DOHH2 (cell line): Measurements from ENCODE around the gene JARID2.

Experiments used
- H3F3A ChIP-seq: fragments of 200-600 bp; sonication (generic), shearing (Covaris generic); 2 replicates; pipeline ENCODE4 v1.6.0; 2016; ENCODE audit warnings: antibody characterized with exemption, mild to moderate bottlenecking; ENCODE audit not compliant: control insufficient read depth, insufficient read depth
- H3K27ac ChIP-seq: fragments of 200-600 bp; sonication (generic); 2 replicates; pipeline ENCODE4 v1.5.1; 2014; ENCODE audit warnings: low read depth, mild to moderate bottlenecking, low read length, moderate library complexity
- H3K27me3 ChIP-seq: fragments of 200-600 bp; sonication (generic); 2 replicates; pipeline ENCODE4 v1.6.1; 2014; ENCODE audit warnings: mild to moderate bottlenecking, low read length, mixed read lengths; ENCODE audit not compliant: control insufficient read depth
- H3K36me3 ChIP-seq: fragments of 200-600 bp; sonication (generic); 2 replicates; pipeline ENCODE4 v1.6.1; 2014; ENCODE audit warnings: mild to moderate bottlenecking, low read length, moderate library complexity, mixed read lengths; ENCODE audit not compliant: control insufficient read depth
- H3K4me1 ChIP-seq: fragments of 200-600 bp; sonication (generic); 2 replicates; pipeline ENCODE4 v1.6.1; 2014; ENCODE audit warnings: mild to moderate bottlenecking, low read length, mixed read lengths; ENCODE audit not compliant: control insufficient read depth
- H3K4me2 ChIP-seq: fragments of 200-600 bp; sonication (generic); 2 replicates; pipeline ENCODE4 v1.6.0; 2014; ENCODE audit warnings: mild to moderate bottlenecking, low read length, moderate library complexity
- H3K4me3 ChIP-seq: fragments of 200-600 bp; sonication (generic); 2 replicates; pipeline ENCODE4 v1.5.1; 2014; ENCODE audit warnings: mild to moderate bottlenecking, low read length, mixed read lengths
- H3K79me2 ChIP-seq: fragments of 200-600 bp; sonication (generic); 2 replicates; pipeline ENCODE4 v1.6.1; 2014; ENCODE audit warnings: mild to moderate bottlenecking, low read length, mixed read lengths; ENCODE audit not compliant: control insufficient read depth
- H3K9me2 ChIP-seq: fragments of 200-600 bp; sonication (generic); replicated peaks from 2 replicates; pipeline ENCODE4 v1.6.1; 2014; ENCODE audit warnings: mild to moderate bottlenecking, low read length, mixed read lengths; ENCODE audit not compliant: control insufficient read depth
- H3K9me3 ChIP-seq: fragments of 200-600 bp; sonication (generic); 2 replicates; pipeline ENCODE4 v1.6.1; 2014; ENCODE audit warnings: antibody characterized with exemption, low read length, mixed read lengths; ENCODE audit not compliant: control insufficient read depth, insufficient read depth
- H4K20me1 ChIP-seq: fragments of 200-600 bp; sonication (generic); 2 replicates; pipeline ENCODE4 v1.6.0; 2014; ENCODE audit warnings: low read depth, mild to moderate bottlenecking, antibody characterized with exemption, low read length, moderate library complexity; ENCODE audit not compliant: control insufficient read depth, insufficient read depth
- CTCF ChIP-seq: fragments of 200-600 bp; sonication (generic); IDR thresholded peaks from one replicate; pipeline ENCODE4 v1.5.1; 2014; ENCODE audit warnings: antibody characterized with exemption, mild to moderate bottlenecking, low read depth, low read length; ENCODE audit not compliant: poor library complexity, severe bottlenecking
- EZH2phosphoT487 ChIP-seq: fragments of 200-600 bp; sonication (generic); IDR thresholded peaks from 2 replicates; pipeline ENCODE4 v1.6.1; 2017; ENCODE audit warnings: borderline replicate concordance, mild to moderate bottlenecking, antibody characterized with exemption, low read length, moderate library complexity, mixed read lengths

Gene JARID2

DNA sequence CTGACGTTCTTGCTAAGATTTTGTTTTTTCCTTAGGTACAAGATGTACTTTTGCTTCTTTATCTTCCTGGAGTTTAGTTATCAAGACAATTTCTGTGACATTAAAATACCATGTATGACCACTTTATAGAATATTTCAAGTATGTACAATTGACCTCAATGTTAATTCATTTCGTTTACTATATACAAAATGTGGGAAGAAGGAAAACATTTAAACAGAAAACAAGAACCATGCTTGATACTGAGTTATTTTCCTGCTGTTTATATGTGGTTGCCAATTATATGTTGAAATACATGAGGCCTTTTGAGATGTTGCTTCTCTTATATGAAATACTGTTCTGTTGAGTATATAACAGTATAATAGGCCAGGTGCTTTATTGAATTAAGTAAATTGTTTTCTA, 184.3 kb downstream of the JARID2 start:
- peaks cover 10% of the 10 kb centered on the region for H3F3A ChIP-seq
- H3K4me1 ChIP-seq: peaks cover 60% of the 10 kb centered on the region
- H3K4me3 ChIP-seq: no peak overlapping the region
- peaks cover 12% of the 10 kb centered on the region; the same call in 1 of the 2 replicates for H4K20me1 ChIP-seq
- H3K79me2 ChIP-seq: 0 out of 2 replicates have a peak, but pooled peaks cover 8% of the 10 kb centered on the region
- no peaks in the 10 kb centered on the region for H3K9me2 ChIP-seq
- no peak overlapping the region for H3K27ac ChIP-seq
- H3K9me3 ChIP-seq: no peaks in the 10 kb centered on the region
- no peaks in the 10 kb centered on the region for H3K27me3 ChIP-seq
- no peak overlapping the region for H3K4me2 ChIP-seq
- H3K36me3 ChIP-seq: no peaks in the 10 kb centered on the region
- TF ChIP-seq EZH2phosphoT487 (no peak), CTCF (no peak)

- H3K4me2 ChIP-seq: no peak overlapping the region
- no peaks in the 10 kb centered on the region for H3K36me3 ChIP-seq
- H3F3A ChIP-seq: peaks cover 10% of the 10 kb centered on the region
- H3K9me3 ChIP-seq: no peaks in the 10 kb centered on the region
- no peak overlapping the region for H3K27ac ChIP-seq
- H3K4me3 ChIP-seq: no peak overlapping the region
- H3K9me2 ChIP-seq: no peaks in the 10 kb centered on the region
- H3K4me1 ChIP-seq: peaks cover 60% of the 10 kb centered on the region
- no peaks in the 10 kb centered on the region for H3K27me3 ChIP-seq
- peaks cover 12% of the 10 kb centered on the region; the same call in 1 of the 2 replicates for H4K20me1 ChIP-seq
- TF ChIP-seq CTCF: no peak
- TF ChIP-seq EZH2phosphoT487: no peak
- 0 out of 2 replicates have a peak, but pooled peaks cover 8% of the 10 kb centered on the region for H3K79me2 ChIP-seq
Measured at GRCh38 chr6:15430931-15431405, 185.1 kb downstream of the JARID2 start.

DNA sequence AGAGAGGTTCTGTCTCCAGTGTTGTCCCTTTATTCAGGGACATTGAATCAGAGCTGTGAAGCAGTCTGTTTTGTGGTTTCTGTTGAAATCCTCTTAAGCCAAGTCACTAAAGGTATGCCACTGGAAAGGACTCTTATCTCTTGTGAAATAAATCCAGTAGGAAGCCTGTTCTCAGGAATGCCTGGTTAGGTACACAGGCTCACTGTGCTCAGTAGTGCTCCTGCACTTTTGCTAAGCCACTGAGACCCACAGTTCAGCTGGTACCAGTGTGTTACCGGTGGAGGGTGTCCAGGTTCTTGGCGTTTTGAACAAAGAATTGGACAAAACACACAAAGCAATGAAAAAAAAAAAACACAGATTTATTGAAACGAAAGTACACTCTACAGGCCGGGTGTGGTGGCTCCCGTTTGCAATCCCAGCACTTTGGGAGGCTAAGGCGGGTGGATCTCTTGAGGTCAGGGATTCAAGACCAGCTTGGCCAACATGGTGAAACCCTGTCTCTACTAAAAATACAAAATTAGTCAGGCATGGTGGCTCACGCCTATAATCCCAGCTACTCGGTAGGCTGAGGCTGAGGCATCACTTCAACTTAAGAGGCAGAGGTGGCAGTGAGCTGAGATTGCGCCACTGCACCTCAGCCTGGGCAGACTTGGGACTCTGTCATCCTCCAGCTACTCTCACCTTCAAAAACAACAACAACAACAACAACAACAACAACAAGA, 186.1 kb downstream of the JARID2 start:
- Histone ChIP-seq H4K20me1 (peaks cover 12% of the 10 kb centered on the region; the same call in 1 of the 2 replicates), H3K79me2 (0 out of 2 replicates have a peak, but pooled peaks cover 8% of the 10 kb centered on the region), H3K9me3 (no peaks in the 10 kb centered on the region), H3K27me3 (no peaks in the 10 kb centered on the region), H3K36me3 (no peaks in the 10 kb centered on the region), H3K9me2 (no peaks in the 10 kb centered on the region), H3F3A (peaks cover 10% of the 10 kb centered on the region), H3K4me2 (peak overlapping the region; percentile 53), H3K27ac (no peak overlapping the region), H3K4me1 (peaks cover 53% of the 10 kb centered on the region), H3K4me3 (peak overlapping the region; percentile 21)
- TF ChIP-seq EZH2phosphoT487 (no peak), CTCF (no peak)
